Central memory CD4-positive, alpha-beta T cell (primary cell): Measurements from ENCODE around the gene KCNJ13.

Experiments
- DNase-seq: peaks from one replicate; pipeline ENCODE4 v3.0.0; 2022
- total RNA-seq, 3 experiments: gene quantifications; one replicate each; lab custom pipeline; 2026; lab: John Stamatoyannopoulos, UW

Gene KCNJ13
- 0 reads per million in 3 experiments for total RNA-seq

- DNase-seq = no peak
These were observed at the start of gene KCNJ13 for GRCh38 chr2:232776435-232776834. Gene KCNJ13, minus strand, starts transcription at chr2:232776565. Its CDS starts 5,203 bp downstream, at chr2:232771362.

- DNase-seq = no peak
These were observed 41.4 kb upstream of the KCNJ13 start for GRCh38 chr2:232817756-232818155.

GRCh38 chr2:232816657-232817056 lies 40.3 kb upstream of the KCNJ13 start:
- no peak for DNase-seq

- DNase-seq = no peak
These were observed 39.2 kb upstream of the KCNJ13 start for GRCh38 chr2:232815569-232815968.

DNA sequence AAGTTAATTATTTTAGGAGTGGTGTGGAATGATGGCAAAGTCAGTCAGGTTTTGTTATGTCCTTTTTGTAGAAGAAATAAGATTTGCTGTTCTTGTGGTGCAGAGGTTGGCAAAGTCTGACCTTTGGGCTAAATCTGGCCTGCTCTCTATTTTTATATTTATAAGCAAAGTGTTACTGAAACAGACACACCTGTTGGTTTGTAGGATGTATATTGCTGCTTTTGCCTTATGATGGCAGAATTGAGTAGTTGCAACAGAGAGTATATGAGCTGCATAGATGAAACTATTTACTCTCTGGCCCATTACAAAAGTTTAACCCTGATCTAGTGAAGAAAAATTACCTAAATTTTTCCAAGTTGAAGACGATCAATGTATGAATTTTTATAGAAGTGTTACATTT lies 34.1 kb upstream of the KCNJ13 start:
- no peak for DNase-seq

DNA sequence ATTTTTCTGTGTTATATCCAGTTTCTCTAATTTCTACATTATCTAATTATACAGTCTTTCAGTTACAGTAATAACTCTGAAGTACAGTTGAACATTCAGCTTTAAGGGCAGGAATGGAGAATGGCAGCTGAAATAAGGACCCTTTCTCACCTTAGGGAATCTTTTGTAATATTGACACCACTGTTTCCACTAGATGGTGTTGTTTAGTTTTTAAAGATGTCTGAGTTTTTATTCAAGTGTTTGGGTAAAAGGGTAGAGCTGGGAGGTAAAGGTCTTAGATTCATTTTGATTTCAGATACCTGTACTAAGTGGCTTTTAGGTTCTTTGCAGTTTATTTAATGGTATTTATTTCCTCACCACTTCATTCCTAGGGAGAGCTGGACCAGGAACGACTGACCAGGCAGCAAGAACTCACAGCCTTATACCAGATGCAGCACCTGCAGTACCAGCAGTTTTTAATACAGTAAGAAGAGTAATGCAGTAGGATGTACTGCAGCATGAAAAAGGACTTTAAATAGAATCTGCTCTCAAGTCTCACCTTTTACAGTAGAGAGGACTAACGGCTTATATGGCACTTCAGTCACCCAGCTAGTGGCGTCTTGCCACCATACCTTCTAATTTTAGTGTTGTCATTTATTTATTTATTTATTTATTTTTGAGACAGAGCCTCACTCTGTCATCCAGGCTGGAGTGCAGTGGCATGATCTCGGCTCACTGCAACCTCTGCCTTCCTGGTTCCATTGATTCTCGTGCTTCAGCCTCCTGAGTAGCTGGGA lies 33.2 kb upstream of the KCNJ13 start:
- no peak for DNase-seq

DNA sequence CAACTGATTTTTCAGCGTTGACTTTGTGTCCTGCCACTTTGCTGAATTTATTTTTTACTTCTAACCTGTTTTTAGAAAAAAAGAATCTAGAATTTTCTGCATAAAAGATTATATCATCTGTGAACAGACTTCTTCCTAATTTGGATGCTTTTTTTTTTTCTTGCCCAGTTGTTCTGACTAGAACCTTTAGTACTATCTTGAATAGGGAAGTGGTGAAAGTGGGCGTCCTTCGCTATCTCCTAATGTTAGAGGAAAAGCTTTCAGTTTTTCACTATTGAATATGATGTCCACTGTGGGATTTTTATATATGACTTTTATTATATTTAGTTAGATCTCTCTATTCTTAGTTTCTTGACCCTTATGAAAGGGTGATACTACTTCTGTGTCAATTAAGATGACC lies 25.7 kb upstream of the KCNJ13 start:
- DNase-seq = no peak

GRCh38 chr2:232800166-232800565 lies 23.8 kb upstream of the KCNJ13 start:
- no peak for DNase-seq

GRCh38 chr2:232798187-232798586 lies 21.8 kb upstream of the KCNJ13 start:
- no peak for DNase-seq

GRCh38 chr2:232795920-232796319 lies 19.6 kb upstream of the KCNJ13 start:
- no peak for DNase-seq

GRCh38 chr2:232794981-232795380 lies 18.6 kb upstream of the KCNJ13 start:
- DNase-seq = no peak

DNA sequence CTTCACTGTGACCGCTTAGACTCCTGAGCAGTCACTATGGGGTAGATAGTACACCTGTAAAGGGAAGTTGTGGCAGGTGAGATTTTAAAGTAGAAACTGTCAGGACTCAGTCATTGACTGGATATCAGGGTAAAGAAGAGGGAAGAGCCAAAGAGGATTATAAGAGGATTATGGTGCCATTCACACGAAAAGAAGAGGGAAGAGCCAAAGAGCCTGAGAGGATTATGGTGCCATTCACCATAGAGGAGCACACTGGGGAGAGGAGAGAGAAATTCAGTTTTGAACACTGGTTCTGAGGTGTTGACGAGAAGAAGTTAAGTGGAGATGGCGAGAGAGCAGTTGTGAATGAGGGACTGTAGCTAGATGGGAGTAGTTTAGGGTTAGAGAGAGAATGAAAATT lies 16.9 kb upstream of the KCNJ13 start:
- DNase-seq = no peak

DNA sequence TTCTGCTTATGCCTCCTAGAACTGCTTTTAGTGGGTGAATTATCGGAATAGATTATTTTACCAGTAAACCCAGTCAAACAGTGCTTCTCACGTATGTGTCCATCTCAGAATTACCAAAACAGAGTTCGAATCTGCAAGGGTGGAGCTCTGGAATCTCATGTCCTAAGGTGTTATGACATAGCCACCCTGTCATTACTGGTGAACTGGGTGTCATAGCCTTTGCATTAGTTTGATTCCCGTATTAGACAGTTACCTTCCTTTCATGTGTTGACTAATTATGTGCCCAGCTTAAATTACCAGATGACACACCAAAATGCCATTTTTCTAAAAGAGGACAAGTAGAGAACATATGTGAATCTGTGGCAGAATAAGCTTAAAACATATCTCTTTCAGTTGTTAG lies 15.2 kb upstream of the KCNJ13 start:
- no peak for DNase-seq

DNA sequence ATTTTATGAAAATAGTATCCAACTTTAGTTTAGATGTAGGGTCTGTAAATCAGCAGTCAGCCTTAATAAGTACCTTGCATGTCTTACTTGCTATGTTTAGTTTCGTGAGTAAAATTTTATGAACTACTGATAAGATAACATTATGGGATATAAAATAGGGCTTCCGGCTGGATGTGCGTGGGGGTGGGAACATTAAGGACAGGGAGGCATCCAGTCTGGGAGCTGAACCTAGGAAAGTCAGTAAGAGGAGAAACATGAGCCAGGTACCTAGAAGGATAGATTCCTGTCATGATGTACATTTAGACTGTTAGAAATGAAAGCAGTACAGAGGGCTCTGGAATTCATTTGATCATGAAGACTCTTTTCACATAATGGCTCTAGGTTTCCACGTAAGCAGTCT lies 12.7 kb upstream of the KCNJ13 start:
- no peak for DNase-seq

DNA sequence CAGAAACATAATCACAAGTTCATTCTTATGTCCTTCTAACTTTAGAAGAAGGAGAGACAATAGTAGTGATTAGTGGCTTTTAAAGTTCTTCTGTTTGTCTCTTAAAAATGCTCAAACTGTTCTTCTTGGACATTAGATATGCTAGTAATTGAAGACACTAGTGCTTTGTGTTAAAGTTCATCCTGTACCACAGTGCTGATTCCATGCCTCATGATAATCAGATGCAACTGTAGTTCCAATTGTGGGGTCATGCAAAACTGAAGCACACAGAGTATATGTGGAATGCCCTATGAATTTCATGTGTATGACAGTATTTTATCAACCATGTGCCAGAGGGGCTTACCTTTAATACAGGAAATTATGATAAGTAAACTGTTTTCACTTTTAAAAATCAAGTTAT lies 11.4 kb upstream of the KCNJ13 start:
- DNase-seq = no peak

DNA sequence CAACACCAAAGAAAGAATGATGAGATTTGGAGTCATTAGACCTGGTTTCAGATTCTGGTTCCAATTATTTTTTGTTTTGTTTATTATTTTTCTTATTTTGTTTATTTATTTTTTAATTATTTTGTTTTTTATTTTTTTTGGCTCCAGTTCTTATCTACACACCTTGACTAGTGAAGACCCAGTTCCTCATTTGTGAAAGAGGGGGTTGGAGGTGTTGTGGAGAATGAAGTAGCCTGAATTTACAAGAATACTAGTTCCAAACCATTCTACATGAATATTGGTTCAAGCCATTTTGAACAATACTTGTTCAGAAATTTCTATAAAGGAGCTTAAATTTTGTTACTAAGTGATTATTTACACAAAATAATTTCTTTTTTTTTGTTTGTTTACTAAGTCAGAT lies 6.9 kb upstream of the KCNJ13 start:
- no peak for DNase-seq

DNA sequence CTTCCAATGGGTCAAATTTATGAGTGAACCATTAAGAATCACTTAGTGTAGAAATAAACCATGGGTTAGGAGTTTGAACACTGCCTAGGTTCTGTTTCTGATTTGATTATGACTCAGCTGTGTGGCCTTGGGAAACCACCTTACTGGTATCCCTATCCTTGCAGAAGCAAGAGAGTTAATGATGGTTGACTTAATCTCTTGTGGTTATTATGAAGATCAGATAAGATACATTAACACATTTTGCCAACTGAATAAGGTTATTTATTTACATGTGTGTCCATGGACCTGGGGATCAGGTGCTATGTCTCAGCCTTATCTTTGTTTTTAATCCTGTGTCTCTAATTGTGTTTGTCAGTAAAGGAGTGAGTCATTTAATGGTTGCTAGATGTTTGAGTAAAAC lies 5.4 kb upstream of the KCNJ13 start:
- DNase-seq = peak; percentile 12

DNA sequence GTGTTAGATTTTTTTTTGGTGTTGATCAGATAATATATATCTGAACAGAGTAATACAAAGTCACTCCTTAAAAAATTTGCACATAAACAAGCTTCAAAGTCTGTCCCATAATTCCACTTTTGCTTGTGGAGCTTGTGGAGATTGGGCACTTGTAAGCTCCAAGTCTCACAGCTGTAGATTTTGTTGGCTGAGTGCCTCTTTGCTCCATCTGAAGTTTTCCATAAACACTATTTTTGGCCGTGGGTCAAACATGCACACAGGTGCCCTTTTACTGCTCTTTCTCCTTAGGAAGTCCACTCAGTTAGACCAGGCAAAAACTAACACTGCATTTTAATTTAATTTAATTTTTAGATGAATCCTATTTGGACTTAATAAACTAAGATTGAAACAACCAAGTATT lies 3.6 kb upstream of the KCNJ13 start:
- DNase-seq = no peak

GRCh38 chr2:232779465-232779864 lies 3.1 kb upstream of the KCNJ13 start:
- DNase-seq = no peak

- no peak for DNase-seq
These were observed 911 bp upstream of the KCNJ13 start for GRCh38 chr2:232777276-232777675.

DNA sequence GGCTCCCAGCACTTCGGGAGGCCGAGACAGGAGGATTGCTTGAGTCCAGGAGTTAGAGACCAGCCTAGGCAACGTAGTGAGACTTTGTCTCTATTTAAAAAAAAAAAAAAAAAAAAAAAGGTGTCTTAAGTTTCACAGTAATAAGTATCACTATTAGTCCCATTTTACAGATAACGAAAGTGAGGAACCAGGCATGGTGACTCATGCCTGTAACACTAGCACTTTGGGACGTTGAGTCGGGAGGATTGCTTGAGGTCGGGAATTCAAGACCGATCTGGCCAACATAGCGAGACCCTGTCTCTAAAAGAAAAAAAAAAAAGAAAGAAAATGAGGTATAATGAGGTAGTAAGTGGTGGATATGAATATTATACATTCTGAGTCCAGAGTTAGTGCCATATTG lies 2.5 kb downstream of the KCNJ13 start:
- DNase-seq = no peak

DNA sequence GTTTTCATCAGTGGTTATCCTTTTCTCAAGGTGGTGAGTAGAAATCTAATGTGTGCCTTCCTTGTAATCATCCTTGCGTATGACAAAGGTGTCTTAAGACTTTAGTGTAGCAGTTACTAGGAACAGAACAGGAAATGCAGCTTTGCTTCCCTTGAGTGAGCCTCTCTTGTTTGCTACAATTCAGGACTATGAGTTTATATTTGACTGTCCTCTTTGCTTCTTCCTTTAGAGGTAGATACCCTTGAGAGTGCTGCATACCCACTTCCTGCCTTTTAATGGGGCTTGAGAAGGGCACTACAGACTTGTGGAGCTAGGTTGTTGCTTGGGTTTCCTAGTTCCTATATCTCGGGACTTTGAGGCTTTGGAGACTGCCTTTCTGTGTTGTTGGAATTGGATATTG lies 3.8 kb downstream of the KCNJ13 start:
- DNase-seq = no peak

GRCh38 chr2:232771870-232772269 lies 4.5 kb downstream of the KCNJ13 start:
- no peak for DNase-seq

DNA sequence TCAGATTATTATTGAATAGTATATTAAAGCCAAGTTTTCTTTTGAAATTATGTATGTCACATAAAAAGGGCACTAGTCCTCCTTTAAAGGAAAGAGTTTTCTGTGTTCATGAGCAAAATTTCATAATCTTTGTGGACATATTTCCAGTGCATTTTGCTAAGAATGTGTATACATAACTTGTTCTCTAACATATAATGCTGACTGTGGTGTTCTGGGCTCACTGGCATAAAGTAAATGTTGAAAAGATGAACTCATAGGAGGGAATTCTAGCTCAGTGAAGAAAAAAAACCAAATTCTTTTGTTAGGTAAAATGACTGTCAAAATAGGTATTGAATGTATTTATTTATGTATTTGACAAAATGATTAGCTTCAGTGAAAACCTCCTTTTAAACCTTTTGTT lies 6.2 kb downstream of the KCNJ13 start:
- DNase-seq = no peak

DNA sequence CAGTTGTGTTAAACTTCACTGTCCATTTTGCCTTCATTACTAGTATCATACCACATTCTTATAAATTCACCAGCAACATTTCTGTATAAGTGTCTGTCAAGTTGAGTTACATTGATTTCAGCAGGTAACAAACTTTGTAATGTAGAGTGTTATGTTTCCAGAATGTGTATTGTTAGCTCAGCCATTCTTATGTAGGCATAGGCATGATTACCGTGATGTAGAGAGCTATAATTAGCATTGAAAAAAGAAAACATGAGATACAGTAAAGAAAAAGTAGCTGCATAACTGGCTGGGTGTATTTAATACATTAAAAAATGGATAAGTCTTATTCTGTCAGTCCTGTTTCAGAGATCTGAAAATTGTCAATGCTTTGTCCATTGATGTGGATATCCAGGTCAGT lies 8.5 kb downstream of the KCNJ13 start:
- no peak for DNase-seq
